CD4-positive, alpha-beta T cell treated with Interferon gamma for 1 hour (primary cell): ENCODE results near the gene RET.

Experiments
- DNase-seq: peaks from one replicate; pipeline ENCODE4 v3.0.0-alpha.2; 2020

Gene RET

GRCh38 chr10:43076876-43077420, at the start of gene RET:
Gene RET, plus strand, starts transcription at chr10:43077069. Its CDS starts 190 bp downstream, at chr10:43077259.
- DNase-seq = no peak

DNA sequence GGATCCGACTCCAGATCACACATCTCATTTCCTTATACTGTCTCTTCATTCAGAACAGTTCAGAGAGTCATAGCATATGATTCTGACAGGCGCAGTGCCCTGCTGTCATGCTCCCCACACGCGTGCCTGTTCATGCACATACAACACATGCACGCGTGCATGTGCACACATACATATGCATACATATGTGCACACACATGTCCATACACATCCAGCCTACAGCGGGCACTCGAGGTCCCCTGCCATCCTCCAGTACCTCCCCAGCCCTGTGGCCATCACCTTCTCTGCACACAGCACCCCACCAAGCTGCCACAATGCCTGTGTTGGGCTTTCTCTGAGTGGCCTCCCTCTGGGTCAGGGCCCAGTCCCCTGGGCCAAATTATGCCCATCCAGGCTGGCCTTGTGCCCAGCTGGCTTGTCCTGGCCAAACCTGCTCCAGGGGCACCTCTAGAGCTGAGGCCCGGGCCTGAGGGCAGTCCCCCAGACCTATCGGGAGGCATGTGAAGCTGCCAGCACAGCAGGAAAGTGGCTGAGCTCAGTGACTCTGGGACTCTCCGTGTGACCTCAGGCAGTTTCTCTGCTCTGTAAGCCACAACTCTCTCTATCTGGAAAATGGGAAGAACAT, 49.4 kb upstream of the RET start:
- no peak for DNase-seq

GRCh38 chr10:43028143-43028542, 48.7 kb upstream of the RET start:
- DNase-seq = no peak

DNA sequence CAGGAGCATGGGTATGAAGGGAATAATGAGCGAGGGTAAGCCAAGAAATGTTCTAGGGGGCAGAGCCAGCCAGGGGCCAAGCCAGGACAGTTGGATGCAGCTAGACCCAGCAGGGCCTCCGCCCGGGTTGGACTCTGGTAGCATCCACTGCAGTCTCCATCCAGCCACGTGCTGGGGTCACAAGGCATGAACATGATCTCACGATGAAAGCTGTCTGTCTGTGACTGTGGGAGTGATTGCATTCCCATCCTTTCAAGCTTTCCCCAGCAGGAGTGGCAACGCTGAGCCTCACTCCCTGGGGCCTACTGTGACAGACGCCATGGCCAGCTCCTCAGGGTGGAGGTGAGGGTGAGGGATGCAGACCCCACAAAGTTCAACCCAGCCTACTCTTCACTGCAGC, 47.8 kb upstream of the RET start:
- no peak for DNase-seq

DNA sequence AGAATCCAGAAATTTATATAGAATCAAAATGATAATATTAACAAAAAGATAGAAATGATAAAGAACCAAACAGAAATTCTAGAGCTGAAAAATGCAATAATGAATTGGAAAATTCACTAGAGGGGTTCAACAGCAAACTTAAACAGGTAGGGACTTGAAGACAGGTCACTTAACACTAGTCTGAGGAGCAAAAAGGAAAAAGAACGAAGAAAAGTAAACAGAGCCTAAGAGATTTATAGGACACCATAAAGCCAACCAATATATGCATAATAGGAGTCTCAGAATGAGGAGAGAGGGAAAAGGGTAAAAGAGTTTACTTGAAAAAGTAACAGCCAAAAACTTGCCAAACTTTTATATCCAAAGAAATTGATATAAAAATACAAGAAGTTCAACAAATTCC, 44.3 kb upstream of the RET start:
- no peak for DNase-seq

DNA sequence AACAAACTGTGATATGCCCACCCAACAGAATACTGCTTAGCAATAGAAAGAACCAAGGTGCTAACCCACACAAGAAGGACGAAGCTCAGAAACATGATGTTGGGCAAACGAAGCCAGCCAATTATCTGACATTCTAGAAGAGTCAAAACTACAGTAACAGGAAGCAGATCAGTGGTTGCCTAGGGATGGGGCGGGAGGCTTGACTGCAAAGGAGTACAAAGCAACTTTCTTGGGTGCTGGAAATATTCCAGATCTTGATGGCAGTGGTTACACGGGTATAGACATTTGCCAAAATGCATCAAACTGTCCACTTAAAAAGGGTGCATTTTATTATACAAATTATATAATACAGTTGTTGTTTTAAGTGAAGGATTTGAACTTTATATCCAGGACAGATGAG, 41.1 kb upstream of the RET start:
- no peak for DNase-seq

GRCh38 chr10:43036481-43037428, 40.1 kb upstream of the RET start:
- DNase-seq = no peak

DNA sequence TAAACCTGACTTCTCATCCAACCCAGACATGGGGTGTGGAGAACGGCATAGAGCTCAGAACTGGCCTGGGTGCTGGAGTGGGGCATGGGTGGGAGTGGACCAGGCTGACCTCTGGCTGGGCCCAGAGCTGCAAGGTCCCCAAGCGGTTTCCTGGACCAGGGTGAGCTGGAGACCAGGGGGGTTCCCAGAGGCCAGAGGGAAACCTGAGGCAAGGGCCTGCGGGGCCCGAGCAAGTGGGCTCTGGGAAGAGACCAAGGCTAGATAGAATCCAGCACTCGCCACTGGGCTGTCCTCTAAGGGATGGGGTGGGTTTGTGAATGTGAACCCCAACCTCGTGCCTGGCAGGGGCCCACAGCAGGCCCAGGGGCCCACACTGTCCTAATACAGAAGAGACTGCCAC, 39.4 kb upstream of the RET start:
- no peak for DNase-seq

DNA sequence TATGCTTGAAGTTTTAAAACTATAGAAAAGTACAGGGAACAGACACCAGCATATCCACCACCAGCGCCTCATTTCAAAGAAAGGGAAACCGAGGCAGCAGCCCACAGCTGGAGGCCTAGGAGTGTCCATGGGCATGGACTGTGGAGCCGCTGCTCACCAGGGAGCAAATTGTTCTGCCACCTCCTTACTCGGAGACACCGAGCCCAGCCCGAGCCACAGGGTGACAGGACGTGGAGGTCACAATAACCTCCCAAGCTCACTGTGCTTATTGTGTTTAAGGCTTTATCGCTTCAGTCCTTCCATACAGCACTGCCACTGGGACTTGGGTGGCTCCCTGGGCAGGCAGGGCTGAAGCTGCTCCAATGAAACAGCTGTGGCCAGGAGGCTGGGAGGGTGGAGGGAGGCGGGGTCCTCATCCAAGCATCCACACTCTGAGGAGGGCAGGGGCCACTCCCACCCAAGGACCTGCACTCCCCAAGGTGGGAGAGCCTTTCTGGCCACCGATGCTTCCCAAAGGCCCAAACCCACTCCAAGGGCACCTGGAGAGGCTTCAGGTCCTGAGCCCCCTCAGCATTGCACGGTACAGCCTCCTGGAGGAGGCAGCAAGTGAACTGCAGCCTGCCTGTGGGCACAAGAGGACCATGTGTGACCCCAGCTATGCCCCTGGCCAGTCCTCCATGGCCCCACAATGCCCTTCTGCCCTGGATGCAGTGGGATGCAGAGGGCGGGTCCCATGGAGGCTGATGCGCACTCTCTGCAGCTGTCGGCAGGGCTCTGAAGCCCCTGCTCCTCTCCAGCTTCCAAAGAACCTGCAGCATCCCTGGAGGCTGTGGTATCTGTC, 38.7 kb upstream of the RET start:
- no peak for DNase-seq

GRCh38 chr10:43038783-43039623, 37.9 kb upstream of the RET start:
- DNase-seq = no peak

DNA sequence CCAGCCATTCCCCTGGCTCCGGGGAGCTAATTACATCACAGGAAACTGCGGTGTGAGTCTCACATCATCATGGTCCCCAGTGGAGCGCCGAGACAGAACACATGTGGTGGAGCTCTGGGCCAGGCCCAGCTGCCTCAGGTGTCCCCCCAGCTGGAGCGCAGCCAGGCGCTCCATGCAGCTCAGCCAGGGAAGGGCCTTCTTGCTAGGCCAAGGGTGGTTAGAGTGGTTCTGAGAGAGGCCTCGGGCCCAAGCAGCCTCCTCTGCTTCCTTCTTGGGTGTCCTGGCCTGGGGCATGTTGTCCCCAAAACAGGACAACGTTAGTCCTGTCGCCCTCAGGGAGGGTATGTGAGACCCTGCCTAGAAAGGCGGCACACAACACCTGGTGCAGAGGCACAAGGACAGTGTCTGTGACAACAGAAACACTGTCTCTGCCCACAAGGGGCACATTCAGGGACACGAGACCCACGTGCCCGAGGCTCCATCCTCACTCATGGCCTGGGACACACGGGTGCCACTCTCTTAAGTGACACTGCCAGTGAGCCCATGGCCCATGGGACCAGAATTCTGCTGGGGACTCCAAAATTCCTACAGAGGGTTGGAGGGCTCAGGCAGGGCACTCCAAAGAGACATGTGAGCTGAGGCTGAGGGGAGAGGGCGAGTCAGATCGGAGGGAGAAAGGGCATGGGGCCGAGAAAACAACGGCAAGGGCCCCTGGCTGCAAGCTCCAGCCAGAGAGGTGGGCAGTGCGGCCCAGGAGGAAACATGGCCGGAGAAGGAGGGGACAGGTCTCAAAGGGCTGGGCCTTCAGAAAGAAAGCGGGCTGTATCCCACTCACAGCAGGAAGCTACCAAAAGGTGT, 37.0 kb upstream of the RET start:
- no peak for DNase-seq

GRCh38 chr10:43040482-43041256, 36.2 kb upstream of the RET start:
- DNase-seq = no peak

- DNase-seq = no peak
Observed at GRCh38 chr10:43041422-43042342, 35.2 kb upstream of the RET start.

DNA sequence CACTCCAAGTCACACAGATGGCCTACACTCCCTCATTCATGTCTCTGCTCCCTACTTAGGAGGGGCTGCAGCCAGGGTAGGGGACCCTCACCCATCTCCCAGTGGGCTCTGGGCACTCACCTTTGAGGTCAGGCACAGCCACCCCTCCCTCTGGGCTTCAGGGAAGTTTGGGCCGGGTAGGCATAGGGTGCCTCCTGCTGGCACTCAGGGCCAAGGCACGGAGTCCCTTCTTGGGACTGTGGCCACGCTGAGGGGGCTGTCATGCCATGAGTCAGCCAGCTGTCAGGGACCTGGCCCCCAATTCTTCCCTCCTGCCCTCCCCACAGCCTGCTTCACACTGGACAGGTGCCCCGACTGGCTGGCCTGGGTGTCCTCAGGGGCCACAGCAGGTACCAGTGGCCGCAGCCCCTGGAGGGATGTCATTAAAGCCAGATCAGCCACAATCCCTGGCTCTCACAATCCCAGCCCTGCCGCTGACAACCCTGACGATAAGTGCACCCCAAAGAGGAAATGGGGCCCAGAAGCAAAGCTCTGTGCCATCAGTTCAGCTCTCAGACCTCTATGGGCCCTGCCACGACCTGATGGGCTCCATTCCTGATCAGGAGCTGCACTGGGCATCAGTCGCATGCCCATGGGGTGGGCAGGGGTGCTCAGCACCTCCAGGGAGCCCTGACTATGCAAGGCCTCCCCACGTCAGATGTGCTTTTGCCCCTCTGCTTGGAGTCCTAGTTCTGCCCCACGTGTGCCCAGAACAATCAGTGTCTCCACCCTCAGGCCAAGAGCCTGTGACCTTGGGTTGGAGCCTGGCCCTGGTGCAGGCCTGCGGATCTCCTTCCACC, 34.1 kb upstream of the RET start:
- no peak for DNase-seq

GRCh38 chr10:43043342-43043772, 33.5 kb upstream of the RET start:
- no peak for DNase-seq

GRCh38 chr10:43043773-43044447, 33.0 kb upstream of the RET start:
- DNase-seq = no peak

DNA sequence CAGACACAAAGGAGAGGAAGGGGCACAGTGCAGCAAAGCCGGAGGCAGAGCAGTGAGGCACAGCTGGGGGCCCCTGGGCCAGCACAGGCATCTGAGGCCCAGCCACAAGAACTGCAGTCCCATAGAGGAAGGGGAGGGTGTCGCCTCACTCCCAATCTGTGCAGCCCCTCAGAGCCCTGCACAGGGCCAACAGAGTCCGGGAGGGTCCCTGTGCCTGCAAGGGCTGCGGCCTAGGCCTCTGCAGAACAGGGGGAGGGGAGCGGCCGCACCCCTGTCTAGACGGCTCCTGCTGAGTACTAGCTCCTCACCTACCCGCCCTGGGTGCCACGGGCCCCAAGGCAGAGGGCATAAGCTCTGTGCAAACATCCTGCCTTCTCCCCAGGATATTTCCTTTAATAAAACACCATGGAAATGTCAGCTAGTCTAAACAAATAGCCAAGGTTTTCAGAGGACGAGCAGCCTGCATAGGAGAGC, 32.4 kb upstream of the RET start:
- DNase-seq = no peak
